GM03348 (cell line): ENCODE data around the gene RAP1GAP2.
"Not testable (repeated sequence)": the region's sequence is repeated elsewhere in the genome, so short reads cannot be mapped to it uniquely, and the experiment has no call there.

Experiments used
- DNase-seq: peaks from one replicate; pipeline ENCODE4 v3.0.0; 2012; ENCODE audit warnings: low spot score

The RAP1GAP2 gene

DNA sequence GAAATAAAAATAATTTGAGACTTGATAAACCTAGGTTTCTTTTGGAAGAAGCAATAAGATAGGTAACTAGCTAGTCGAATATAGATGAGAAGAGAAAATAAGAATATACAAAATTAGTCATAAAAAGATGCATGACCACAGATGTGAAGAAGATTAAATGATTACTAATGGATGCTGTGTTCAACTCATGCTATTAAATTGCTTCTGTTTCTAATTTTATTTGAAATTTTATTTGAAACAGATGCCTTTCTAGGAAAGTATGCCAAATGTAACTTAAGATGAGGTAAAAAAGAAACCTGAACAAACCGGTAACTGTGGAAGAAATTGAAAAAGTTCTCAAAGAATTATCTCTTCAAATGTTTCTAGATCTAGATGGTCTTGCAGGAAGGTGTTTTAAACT is 175.6 kb downstream of the RAP1GAP2 start:
- no peak for DNase-seq

DNA sequence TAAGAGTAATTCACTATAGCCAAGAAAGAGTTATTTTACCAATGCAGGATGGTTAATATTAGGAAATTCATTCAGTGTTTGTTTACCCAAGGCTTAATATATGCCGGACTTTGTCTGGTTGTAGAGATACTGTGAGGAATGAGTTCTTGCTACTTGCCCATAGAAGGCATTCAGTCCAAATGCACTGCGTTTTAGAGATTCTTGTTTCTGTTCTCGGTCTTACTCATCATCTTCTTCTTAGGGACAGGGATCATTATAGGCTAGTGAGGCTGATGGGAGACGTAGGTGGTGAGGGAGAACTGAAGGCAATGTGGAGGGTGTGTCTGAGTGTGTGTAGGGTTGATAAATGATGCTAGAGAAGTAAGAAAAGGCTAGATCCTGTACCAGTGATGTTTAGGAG is 176.5 kb downstream of the RAP1GAP2 start:
- no peak for DNase-seq

DNA sequence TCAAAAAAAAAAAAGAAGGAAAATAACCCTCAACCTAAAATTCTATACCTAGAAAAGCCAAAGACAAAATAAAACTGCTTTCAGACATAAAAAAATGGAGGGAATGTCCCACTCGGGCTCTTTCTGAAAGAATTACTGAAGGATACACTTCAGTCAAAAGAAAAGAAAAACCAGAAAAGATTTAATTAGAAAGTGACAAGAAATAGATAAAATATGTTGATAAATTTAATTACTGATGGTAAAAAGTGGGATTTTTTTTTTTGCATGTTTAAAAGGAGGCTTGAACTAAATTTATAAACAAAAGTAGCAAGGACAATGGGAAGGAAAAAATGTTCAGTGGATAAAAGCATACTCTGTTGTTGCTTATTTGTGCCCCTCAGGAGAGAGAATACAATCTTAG is 178.1 kb downstream of the RAP1GAP2 start:
- no peak for DNase-seq

DNA sequence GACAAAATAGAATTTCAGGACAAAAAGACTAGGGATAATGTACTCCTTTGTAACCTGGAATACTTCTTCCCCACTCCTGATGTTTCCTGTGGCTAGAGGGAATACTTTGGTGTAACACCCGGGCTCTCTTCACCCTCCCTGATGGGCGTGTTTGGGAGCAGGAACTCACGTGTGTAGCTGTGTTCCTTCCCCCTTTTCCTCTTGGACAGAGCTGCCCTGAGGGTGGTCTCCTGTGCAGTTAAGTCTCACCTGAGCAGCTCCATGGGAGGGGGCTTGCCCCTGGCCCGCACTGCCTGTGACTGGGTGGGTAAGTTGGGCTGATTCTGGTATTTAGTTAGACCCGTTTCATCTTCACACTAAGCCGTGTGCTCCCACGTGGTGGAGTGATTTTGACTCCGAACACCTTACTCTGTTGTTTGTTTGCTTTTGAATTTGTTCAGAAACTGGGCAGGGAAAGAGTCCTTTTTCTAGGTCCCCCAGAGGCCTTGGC is 179.3 kb downstream of the RAP1GAP2 start:
- no peak for DNase-seq

DNA sequence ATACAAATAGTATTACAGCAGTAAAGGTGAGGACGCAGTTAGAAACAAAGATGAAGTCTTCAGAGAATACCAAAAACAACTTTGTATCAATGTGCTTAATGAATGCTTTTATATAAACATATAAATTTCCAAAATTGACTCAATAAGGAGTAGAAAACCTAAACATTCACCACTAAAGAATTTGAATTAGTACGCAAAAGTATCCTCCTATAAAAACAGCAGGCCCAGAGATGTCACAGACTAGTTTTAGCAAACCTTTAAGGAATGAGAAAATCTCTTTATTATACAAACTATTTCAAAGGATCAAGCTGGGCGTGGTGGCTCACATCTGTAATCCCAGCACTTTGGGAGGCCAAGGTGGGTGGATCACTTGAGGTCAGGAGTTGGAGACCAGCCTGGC is 180.9 kb downstream of the RAP1GAP2 start:
- DNase-seq = no peak

DNA sequence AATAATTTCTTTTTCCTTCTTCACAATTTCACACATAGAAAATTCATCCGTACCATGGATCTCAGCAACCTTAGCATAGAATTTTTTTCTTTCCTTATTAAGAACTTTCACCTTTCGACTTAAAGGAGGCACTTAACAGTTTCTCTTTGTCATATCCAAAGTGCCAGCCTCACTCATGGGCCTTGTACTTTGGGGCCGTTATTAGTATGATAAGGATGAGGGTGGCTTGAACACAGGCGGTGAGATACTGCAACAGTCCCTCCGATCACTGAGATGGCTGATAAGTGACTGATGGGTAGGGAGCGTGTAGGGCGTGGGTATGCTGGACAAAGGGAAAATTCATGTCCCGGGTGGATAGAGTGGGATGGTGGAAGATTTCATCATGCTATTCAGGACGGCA is 181.9 kb downstream of the RAP1GAP2 start:
- DNase-seq = no peak

DNA sequence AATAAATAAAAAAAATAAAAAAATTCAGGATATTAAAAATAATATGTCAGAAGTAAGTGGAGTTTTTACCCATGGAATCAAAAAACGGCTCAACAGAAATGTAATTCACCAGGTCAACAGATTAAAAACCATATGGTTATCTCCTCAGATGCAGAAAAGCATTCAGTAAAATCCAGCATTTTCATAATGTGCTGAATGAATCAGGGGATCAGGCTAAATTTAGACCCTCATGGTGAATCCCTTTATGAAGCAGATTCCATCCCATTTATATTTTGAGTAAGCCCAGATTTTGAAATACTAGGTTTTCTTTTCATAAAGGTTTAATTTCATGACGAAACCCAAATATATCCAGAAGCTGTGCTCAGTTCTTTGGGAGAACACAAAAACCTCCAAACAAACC is 182.8 kb downstream of the RAP1GAP2 start:
- DNase-seq = no peak

DNA sequence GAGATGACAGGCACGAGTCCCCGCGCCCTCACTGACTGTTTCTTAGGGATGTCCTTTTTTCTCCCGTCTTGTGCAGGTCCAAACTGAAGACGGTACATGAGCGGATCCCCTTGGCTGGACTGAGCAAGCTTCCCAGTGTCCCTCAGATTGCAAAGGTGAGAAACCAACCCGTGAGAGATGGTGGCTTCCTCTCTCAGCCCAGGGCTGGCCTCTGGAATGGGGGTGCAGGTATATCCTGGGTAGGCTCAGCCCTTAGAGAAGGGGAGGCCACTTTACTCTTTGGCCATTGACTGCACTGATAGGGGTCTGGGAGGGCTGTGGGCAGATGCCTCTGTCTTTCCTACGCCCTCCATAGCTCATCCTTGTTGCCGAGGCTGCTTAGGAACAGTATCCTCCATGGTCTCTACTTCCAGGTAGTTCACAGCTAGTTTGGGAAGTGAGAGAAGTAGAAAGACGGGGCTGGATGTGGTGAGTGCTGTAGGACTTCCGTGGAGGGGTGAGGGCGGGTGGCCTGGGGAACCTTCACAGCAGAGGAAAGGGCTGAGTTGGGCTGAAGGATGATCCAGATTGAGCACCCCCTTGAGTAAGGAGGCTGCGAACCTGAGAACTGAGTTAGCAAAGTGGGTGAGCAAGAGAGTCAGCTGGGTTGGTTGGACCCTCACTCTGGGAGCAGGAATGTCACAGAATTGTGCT is 184.1 kb downstream of the RAP1GAP2 start:
- DNase-seq = no peak

DNA sequence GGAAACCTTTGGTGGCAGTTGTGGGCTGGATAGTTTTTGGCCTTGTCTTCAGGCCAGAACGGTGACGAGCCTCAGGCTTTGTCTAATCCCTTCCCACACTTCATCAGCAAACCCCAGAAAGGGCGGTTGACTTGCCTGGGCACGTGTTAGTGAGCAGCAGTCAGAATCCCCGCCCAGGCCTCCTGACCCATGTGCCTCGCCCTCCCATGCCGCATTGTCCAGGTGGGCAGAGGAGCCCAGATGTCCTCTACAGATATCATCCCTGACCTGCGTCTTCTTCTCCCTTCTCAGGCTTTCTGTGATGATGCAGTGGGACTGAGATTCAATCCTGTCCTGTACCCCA is 184.6 kb downstream of the RAP1GAP2 start:
- DNase-seq = no peak

DNA sequence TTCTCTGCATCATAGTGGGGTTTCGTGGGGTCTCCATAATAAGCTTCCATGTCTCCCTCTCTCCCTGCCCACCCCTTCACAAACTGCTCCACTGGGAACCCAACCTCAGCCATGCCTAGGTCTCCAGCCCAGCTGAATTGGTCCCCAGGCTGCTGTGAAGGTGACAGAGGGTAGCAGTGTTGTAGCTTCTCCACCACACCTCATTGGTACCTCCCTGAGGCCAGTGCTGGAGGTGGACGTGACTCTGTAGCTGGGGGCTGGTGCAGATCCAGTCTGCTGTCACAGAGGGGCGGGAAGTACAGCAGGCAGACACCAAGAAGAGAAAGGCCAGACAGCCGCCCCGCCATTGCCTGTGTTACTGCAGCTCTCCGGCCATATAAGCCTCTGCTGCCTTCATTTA is 185.1 kb downstream of the RAP1GAP2 start:
- DNase-seq = no peak

DNA sequence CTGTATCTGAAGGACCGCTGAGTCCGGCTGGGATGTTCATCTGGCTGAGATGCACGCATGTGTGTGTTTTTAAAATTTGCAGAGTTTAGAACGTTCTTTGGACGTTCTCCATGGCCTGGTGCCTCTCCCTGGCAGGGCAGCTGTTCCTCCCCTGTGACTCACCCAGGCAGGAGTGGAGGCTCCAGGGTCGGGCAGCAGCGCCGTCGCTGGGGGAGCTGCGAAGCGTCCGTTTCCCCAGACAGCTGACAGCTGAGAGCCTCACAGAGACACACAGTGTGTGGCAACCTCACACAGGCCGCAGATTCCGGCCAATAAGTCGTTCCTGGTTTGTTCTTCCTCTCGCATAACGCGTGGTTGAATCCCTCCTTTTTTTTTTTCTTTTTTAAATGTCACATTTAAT is 186.6 kb downstream of the RAP1GAP2 start:
- DNase-seq = peak; percentile 94

DNA sequence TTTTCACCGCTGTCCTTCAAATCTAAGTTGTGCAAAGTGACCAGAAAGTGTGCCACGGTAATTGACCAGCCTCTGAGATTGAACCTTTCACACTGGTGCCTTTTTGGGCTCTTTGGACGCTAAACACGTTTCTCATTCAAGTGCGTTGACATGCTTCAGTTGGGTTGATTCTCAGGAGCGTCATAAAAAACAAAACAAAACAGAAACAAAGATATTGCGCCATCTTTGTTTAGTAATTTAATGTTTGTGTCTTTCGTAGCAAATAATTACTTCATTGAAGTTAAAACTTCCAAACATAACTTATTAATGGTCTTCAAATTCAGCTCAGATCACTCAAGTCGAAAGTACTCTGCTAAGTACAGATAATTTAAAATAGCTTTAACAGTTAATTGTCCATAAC is 187.0 kb downstream of the RAP1GAP2 start:
- DNase-seq = no peak

DNA sequence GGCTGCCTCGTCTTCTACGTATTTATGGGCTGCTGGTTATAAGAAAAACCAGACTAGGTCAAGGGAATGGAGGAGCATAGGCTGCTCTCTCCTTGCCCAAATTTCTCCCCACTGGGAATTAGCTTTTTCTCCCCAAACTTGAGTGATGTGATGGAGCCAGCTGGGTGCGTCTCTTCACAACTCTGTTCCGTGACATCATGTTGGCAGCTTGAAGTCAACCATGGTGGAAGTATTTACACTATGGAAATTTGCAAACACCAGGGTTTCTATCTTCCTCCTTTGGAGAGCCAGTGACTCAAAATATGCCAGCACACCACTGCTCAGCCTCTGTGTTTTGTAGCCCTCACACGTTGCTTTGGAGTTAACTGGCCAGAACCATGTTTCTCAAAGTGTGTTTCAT is 189.1 kb downstream of the RAP1GAP2 start:
- no peak for DNase-seq

DNA sequence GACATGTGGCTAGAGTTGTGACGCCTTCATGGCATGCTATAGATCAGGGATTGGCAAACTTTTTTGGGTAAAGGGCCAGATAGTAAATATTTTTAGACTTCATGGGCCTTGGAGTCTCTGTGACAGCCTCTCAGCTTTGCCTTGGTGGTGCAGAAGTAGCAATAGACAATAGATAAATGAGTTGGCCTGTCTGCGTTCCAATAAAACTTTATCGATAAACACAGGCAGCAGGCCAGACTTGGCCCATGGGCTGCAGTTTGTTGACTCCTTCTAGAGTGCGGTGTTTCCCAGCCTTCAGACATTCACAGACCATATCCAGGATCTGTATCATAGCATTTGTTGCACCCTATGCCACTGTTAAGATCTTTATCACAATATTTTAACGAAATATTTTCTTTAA is 190.7 kb downstream of the RAP1GAP2 start:
- DNase-seq = no peak

DNA sequence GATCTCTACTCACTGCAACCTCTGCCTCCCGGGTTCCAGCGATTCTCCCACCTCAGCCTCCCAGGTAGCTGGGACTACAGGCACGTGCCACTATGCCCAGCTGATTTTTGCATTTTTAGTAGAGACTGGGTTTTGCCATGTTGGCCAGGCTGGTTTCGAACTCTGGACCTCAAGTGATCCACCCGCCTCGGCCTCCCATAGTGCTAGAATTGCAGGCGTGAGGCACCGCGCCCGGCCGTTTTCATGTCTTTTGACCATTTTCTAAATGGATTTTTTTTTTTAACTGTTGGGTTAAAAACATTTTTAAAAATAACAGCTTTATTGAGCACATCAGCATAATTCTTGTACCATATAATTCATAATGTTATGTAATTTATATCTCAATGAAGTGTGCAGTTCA is 193.2 kb downstream of the RAP1GAP2 start:
- DNase-seq = not testable (repeated sequence)

DNA sequence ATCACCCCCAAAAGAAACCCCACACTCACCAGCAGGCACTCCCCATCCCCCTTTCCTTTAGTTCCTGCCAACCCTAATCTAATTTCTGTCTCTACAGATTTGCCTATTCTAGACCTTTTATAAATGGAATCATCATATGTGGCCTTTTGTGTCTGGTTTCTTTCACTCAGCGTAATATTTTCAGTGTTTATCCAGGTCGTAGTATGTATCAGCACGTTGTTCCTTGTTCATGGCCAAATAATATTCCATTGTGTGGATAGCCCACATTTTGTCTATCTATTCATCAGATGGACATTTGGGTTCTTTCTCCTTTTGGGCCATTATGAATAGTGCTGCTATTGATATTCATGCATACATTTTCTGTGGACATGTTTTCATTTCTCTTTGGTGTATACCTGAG is 193.6 kb downstream of the RAP1GAP2 start:
- DNase-seq = no peak

DNA sequence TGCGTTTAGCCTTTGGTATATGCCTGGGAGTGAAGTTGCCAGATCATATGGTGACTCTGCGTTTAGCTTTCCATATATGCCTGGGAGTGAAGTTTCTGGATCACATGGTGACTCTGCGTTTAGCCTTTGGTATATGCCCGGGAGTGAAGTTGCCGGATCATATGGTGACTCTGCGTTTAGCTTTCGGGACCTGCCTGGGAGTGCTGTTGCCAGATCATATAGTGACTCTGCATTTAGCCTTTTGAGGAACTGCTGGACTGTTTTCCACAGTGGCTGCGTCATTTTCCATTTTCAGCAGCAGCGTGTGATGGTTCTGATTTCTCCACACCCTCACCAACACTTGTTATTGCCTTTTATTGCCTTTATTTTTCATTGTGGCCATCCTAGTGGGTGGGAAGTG is 194.2 kb downstream of the RAP1GAP2 start:
- DNase-seq = no peak

DNA sequence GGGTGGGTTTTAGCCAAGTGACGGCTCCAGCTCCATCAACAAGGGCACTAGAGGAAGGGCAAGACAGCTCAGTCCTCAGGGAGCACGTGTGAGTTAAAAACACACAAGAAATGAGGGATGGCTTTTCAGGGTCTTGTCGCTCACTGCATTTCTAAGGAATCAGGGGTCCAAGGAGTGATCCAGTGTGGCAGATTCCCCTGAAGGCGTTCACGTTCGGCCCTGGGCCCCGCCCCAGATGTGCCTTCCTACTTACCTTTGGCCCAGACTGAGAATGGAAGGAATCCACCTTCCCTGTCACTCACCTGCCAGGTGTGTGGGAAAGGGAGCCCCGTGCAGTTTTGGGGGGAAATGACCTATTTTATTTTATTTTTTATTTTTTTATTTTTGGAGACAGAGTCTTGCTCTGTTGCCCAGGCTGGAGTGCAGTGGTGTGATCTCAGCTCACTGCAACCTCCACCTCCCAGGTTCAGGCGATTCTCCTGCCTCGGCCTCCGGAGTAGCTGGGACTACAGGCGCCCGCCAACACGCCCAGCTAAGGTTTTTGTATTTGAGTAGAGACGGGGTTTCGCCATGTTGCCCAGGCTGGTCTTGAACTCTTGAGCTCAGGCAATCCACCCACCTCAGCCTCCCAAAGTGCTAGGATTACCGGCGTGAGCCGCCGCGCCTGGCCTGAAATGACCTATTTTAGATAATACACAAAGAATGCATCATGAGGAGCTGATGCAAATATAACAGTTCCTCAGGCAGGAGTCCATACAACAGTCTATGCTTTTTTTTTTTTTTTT is 195.3 kb downstream of the RAP1GAP2 start:
- not testable (repeated sequence) for DNase-seq

DNA sequence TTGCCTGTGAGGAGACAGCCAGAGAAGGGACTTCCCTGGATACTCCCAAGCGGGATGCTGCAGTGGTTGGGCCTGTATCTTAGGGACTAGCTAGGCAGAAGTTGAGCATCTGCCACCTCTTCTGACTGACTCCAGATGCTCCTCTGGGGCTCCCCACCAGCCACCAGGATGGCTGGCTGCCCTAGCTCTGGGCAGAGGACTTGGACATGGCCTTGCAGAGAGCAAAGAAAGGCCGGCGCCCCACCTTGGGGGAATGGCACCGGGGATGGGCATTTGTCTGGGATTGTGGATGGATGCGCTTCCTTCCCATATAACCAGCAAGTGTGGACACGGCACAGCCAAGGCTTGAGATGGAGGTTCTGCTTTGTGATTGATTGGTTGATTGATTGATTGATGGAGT is 198.2 kb downstream of the RAP1GAP2 start:
- no peak for DNase-seq

DNA sequence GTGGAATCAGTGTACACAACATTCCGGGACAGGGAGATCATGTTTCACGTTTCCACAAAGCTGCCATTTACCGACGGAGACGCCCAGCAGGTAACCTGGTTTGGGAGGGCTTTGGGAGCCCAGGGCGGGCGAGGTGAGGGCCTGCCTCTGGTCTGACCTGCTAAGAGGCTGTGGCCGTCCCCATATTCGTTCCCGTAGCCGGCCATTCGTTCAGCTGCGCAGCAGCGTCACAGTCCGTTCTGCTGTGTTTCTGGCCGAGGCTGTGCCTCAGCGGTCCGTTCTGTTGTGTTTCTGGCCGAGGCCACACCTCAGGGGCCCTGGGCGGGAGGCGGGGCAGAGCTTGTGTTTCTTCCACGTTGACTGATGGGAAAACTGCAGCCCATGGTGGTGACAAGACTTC is 199.1 kb downstream of the RAP1GAP2 start:
- no peak for DNase-seq

DNA sequence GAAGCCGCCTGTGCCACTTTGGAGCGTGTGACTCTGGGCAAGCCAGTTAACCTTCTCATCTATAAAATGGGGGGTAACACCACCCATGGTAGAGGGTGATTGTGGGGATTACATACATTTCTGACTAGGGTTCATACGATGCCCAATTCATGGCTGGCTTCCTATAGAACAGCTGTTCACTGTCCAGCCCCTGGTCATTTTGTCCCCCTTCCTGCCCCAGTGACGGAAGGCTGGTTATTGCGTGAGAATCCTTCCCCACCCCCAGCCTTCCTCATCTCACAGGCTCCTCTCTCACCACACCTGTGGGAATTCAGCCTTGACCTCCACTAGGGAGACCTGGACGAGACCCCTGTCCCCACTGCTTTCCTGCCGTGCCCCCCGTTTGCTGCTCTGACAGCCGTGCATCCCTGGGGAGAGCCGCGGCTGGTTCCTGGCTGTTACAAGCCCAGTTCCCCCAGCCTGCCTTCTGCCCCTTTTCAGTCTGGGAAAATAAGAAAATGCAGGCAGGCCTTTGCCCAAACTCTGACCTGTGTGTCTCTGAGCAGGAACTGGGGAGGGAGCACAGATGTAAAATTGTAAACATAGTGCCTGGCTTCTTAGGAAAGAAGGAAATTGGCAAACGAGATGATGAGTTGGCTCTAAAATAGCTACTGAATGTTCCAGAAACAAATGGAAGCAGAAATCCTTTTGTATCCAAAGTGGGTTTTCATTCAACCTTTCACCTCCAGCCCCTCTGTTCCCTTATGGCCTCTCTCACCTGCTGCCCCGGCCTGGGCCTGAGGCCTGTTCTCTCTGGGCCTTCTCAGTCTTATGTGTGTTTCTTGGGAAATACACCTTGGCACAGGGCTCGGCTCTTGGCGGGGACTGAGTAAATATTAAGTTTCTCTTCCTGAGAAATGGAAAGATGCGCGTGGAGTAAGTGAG is 199.9 kb downstream of the RAP1GAP2 start:
- no peak for DNase-seq

DNA sequence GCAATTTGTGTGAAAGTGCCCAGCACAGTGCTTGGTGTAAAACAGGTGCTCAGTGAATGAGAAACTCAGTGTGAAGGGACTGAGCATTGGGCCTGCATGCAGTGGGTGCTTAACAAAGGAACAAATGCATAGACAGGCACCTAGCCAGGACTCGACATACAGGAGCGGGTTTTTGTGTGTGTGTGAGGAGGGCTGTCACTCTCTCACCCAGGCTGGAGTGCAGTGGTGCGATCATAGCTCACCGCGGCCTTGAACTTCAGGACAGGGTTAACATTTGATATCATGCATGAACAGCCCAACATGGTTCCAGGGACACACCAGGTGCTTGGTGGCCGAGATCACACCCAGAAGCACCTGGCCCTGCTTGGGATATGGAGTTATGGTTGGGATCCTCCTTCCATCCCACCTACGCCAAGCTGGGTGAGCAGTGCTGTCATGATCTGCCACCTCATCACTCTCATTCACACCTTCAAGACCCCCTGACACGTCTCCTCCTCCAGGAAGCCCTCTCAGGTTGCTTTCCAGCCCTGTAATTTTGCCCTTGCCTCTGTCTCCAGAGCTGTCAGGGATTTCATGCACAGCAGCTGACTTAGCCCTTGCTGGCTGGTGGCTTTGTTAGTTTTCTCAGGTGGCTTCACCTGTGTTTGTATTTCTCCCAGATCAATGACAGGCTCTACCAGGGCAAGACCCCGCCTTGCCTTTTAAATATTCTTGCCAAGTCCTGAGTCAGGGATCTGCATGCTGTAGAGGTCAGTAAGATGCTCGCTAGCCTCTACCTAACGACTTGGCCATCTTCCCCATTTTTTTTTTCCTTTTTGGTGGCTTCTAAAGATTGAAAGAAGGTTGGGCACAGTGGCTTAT is 200.8 kb downstream of the RAP1GAP2 start:
- no peak for DNase-seq
